Glutamatergic neuron (in vitro differentiated cells): ENCODE measurements around the gene SLC22A17. TPM values are rescaled to one million over a fixed set of nuclear protein-coding genes. Genes with fewer than 3 reads are reported as not detected.

ENCODE experiments used
- DNase-seq: peaks from one replicate; pipeline ENCODE4 v3.0.0; 2022
- H3K27ac Mint-ChIP-seq: one replicate; pipeline ENCODE4 v1.8.0; 2020; ENCODE audit warnings: mild to moderate bottlenecking, mixed read lengths, inconsistent platforms; ENCODE audit not compliant: unreplicated experiment
- H3K27me3 Mint-ChIP-seq: one replicate; pipeline ENCODE4 v1.8.0; 2020; ENCODE audit warnings: mild to moderate bottlenecking, moderate library complexity, mixed read lengths, inconsistent platforms; ENCODE audit not compliant: unreplicated experiment
- H3K36me3 Mint-ChIP-seq: one replicate; pipeline ENCODE4 v1.8.0; 2020; ENCODE audit warnings: mild to moderate bottlenecking, mixed read lengths, inconsistent platforms; ENCODE audit not compliant: unreplicated experiment
- H3K4me1 Mint-ChIP-seq: one replicate; pipeline ENCODE4 v1.8.0; 2020; ENCODE audit warnings: mild to moderate bottlenecking, low read depth, mixed read lengths, inconsistent platforms; ENCODE audit not compliant: unreplicated experiment
- H3K4me3 Mint-ChIP-seq: one replicate; pipeline ENCODE4 v1.8.0; 2020; ENCODE audit warnings: mild to moderate bottlenecking, mixed read lengths, inconsistent platforms; ENCODE audit not compliant: unreplicated experiment
- H3K9me3 Mint-ChIP-seq: one replicate; pipeline ENCODE4 v1.8.0; 2020; ENCODE audit warnings: mild to moderate bottlenecking, moderate library complexity, mixed read lengths, inconsistent platforms; ENCODE audit not compliant: unreplicated experiment
- total RNA-seq: library from RNA; stranded (reverse); fragmentation: NEBNext Ultra II Directional; extraction: Animal tissue kit (Norgen Biotek cat#: 25700); gene quantifications from one replicate; pipeline ENCODE4 v1.2.1, GENCODE V29; 2021; ENCODE audit not compliant: unreplicated experiment
- TF ChIP-seq, protein P1 (sequence below): fragments of 200-600 bp; sonication (generic); IDR thresholded peaks from one replicate; pipeline ENCODE4 v1.5.0; 2021; ENCODE audit not compliant: partially characterized antibody, unreplicated experiment

SLC22A17 gene
- total RNA-seq, 1 donor from 2014 or later, result 70.6 TPM

DNA sequence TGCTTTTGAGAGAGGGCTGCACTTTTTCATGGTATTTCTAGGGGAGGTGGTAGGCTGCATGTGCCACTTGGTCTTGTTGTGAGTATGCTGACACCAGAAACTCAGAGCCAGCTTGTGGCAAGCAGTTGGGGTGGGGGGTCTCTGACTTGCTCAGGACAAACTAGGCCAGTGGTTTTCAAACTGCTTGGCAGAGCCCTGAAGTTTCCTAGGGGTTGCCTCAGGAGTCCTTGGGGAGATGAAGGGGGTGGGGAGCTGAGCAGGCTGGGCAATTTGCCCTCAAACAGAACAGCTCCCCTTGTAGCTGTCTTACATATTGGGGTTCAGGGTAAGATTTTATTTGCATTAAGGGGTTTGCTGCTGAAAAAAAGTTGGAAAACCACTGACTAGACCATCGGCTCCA, 42.1 kb downstream of the SLC22A17 start:
- Mint-ChIP-seq H3K4me3 (no peak overlapping the region), H3K9me3 (peaks cover 5% of the 10 kb centered on the region), H3K27me3 (peaks cover 7% of the 10 kb centered on the region), H3K36me3 (no peaks in the 10 kb centered on the region), H3K27ac (no peak overlapping the region), H3K4me1 (peaks cover 8% of the 10 kb centered on the region)
- DNase-seq, result no peak
- TF ChIP-seq, protein P1, sequence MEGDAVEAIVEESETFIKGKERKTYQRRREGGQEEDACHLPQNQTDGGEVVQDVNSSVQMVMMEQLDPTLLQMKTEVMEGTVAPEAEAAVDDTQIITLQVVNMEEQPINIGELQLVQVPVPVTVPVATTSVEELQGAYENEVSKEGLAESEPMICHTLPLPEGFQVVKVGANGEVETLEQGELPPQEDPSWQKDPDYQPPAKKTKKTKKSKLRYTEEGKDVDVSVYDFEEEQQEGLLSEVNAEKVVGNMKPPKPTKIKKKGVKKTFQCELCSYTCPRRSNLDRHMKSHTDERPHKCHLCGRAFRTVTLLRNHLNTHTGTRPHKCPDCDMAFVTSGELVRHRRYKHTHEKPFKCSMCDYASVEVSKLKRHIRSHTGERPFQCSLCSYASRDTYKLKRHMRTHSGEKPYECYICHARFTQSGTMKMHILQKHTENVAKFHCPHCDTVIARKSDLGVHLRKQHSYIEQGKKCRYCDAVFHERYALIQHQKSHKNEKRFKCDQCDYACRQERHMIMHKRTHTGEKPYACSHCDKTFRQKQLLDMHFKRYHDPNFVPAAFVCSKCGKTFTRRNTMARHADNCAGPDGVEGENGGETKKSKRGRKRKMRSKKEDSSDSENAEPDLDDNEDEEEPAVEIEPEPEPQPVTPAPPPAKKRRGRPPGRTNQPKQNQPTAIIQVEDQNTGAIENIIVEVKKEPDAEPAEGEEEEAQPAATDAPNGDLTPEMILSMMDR, result no peak

GRCh38 chr14:23308721-23309445, 43.8 kb downstream of the SLC22A17 start:
- no peak overlapping the region for H3K27ac Mint-ChIP-seq
- H3K4me3 Mint-ChIP-seq, result peak overlapping the region; percentile 97
- DNase-seq, result no peak
- no peaks in the 10 kb centered on the region for H3K36me3 Mint-ChIP-seq
- peaks cover 8% of the 10 kb centered on the region for H3K4me1 Mint-ChIP-seq
- TF ChIP-seq, protein P1, result no peak
- peaks cover 10% of the 10 kb centered on the region for H3K27me3 Mint-ChIP-seq
- peaks cover 5% of the 10 kb centered on the region for H3K9me3 Mint-ChIP-seq

GRCh38 chr14:23307687-23308644, 44.7 kb downstream of the SLC22A17 start:
- H3K27me3 Mint-ChIP-seq, result peaks cover 10% of the 10 kb centered on the region
- peaks cover 8% of the 10 kb centered on the region for H3K4me1 Mint-ChIP-seq
- H3K27ac Mint-ChIP-seq, result peak overlapping the region; percentile 94

DNA sequence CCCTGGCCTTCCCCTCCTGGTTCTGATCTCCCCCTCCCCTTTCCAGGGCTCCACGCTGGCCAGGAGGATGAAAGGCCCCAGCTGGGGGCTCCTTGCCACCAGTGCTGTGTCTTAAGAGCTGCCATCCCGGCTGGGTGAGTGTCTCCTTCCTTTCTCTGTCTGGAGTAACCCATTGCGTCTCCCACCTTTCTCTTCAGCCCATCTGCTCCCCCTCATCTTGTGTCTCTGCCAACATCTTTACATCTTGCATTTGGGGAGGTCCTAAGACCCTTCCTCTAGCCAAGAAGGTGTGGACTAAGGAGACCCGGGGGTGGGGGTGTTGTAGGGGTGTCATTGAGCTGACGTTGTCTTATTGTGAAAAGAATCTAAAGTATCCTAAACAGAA, 45.5 kb downstream of the SLC22A17 start:
- Mint-ChIP-seq H3K27ac (peak overlapping the region; percentile 94), H3K4me1 (peaks cover 8% of the 10 kb centered on the region), H3K27me3 (peaks cover 15% of the 10 kb centered on the region), H3K9me3 (peaks cover 8% of the 10 kb centered on the region), H3K36me3 (no peaks in the 10 kb centered on the region), H3K4me3 (peak overlapping the region; percentile 97)
- no peak for DNase-seq
- TF ChIP-seq, protein P1, result no peak

More at GRCh38 chr14:23307687-23308644, 44.7 kb downstream of the SLC22A17 start:
- H3K9me3 Mint-ChIP-seq, result peaks cover 5% of the 10 kb centered on the region
- H3K36me3 Mint-ChIP-seq, result no peaks in the 10 kb centered on the region
- peak overlapping the region; percentile 97 for H3K4me3 Mint-ChIP-seq
- DNase-seq, result no peak
- TF ChIP-seq, protein P1, result no peak
